IMR-90 (cell line): ENCODE data around the gene RSRC1. TPM values are rescaled to one million over a fixed set of nuclear protein-coding genes. Genes with fewer than 3 reads are reported as not detected.
A peak's percentile ranks its signal among the peaks of the same experiment; 100 is the strongest.

Experiments used
- ATAC-seq: fragments of 200-7000 bp; cut with Tn5 transposase; 2 replicates; pipeline ENCODE4 v1.9.1; 2020; ENCODE audit warnings: low read depth, mild to moderate bottlenecking, moderate library complexity
- BruUV-seq: library from RNA; stranded (reverse); fragments of 400-500 nt; replicated peaks from 2 replicates; lab custom pipeline; 2021; lab: Mats Ljungman, UMichigan
- CTCF ChIA-PET: fragments of 300-600 bp; formaldehyde crosslinking; extraction: SDS; loops from one replicate; lab custom pipeline; 2021; ENCODE audit warnings: antibody characterized with exemption; lab: Yijun Ruan, JAX
- POLR2A ChIA-PET: fragments of 300-600 bp; sonication (Branson Sonifier 250); formaldehyde crosslinking; loops from one replicate; lab custom pipeline; 2022; ENCODE audit warnings: antibody characterized with exemption; ENCODE audit not compliant: unreplicated experiment; lab: Charles Lee
- DNase-seq: peaks from one replicate; pipeline ENCODE4 v3.0.0; 2013
- H2AFZ ChIP-seq: replicated peaks from 2 replicates; pipeline ENCODE3; 2013; ENCODE audit warnings: low read length, mild to moderate bottlenecking; ENCODE audit not compliant: poor library complexity
- H2AK5ac ChIP-seq: 2 replicates; pipeline ENCODE4 v1.6.1; 2013; ENCODE audit warnings: low read depth, low read length, inconsistent platforms
- H2AK9ac ChIP-seq: replicated peaks from 2 replicates; pipeline ENCODE3; 2013; ENCODE audit warnings: mild to moderate bottlenecking, low read depth, low read length, moderate library complexity; ENCODE audit not compliant: poor library complexity
- H2BK120ac ChIP-seq: 2 replicates; pipeline ENCODE4 v1.6.1; 2013; ENCODE audit warnings: low read depth, low read length, inconsistent platforms
- H2BK15ac ChIP-seq: 3 replicates; pipeline ENCODE4 v1.6.1; 2013; ENCODE audit warnings: low read depth, low read length, inconsistent platforms
- H2BK20ac ChIP-seq: 2 replicates; pipeline ENCODE4 v1.6.1; 2013; ENCODE audit warnings: low read depth, mild to moderate bottlenecking, inconsistent platforms, low read length, moderate library complexity
- H2BK5ac ChIP-seq: 2 replicates; pipeline ENCODE4 v1.6.1; 2013; ENCODE audit warnings: mild to moderate bottlenecking, low read depth, low read length, inconsistent platforms; ENCODE audit not compliant: poor library complexity, severe bottlenecking
- H3K14ac ChIP-seq: replicated peaks from 2 replicates; pipeline ENCODE4 v1.6.1; 2013; ENCODE audit warnings: low read depth, low read length, inconsistent platforms
- H3K18ac ChIP-seq: 2 replicates; pipeline ENCODE4 v1.6.1; 2013; ENCODE audit warnings: low read depth, low read length, control low read depth
- H3K23ac ChIP-seq: 2 replicates; pipeline ENCODE4 v1.6.1; 2013; ENCODE audit warnings: low read depth, low read length, inconsistent platforms
- H3K27ac ChIP-seq: 2 replicates; pipeline ENCODE4 v1.5.1; 2013; ENCODE audit warnings: mild to moderate bottlenecking, control low read depth, low read length; ENCODE audit not compliant: insufficient read depth
- H3K27me3 ChIP-seq: 2 replicates; pipeline ENCODE4 v1.6.1; 2013; ENCODE audit warnings: low read length; ENCODE audit not compliant: control insufficient read depth, insufficient read depth
- H3K36me3 ChIP-seq: 2 replicates; pipeline ENCODE4 v1.6.1; 2013; ENCODE audit warnings: low read length, mixed read lengths; ENCODE audit not compliant: control insufficient read depth, insufficient read depth
- H3K4ac ChIP-seq: 2 replicates; pipeline ENCODE4 v1.6.1; 2013; ENCODE audit warnings: low read depth, low read length, inconsistent platforms
- H3K4me1 ChIP-seq: 2 replicates; pipeline ENCODE4 v1.6.1; 2013; ENCODE audit warnings: low read length, mixed read lengths; ENCODE audit not compliant: control insufficient read depth, insufficient read depth
- H3K4me2 ChIP-seq: 2 replicates; pipeline ENCODE4 v1.6.1; 2013; ENCODE audit warnings: low read depth, mild to moderate bottlenecking, control low read depth, low read length, moderate library complexity
- H3K4me3 ChIP-seq: 2 replicates; pipeline ENCODE4 v1.5.1; 2013; ENCODE audit warnings: low read depth, mild to moderate bottlenecking, control low read depth, low read length, moderate library complexity; ENCODE audit not compliant: insufficient read depth
- H3K56ac ChIP-seq: 2 replicates; pipeline ENCODE4 v1.6.1; 2013; ENCODE audit warnings: low read length, inconsistent platforms; ENCODE audit not compliant: insufficient read depth; ENCODE audit errors: extremely low read depth
- H3K79me1 ChIP-seq, 2 experiments: 2 replicates each; pipeline ENCODE4 v1.6.1; 2013; ENCODE audit warnings: low read length in 2 of 2, inconsistent platforms in 1 of 2, low read depth in 1 of 2
- H3K9ac ChIP-seq: 2 replicates; pipeline ENCODE4 v1.6.1; 2013; ENCODE audit warnings: low read depth, low read length, control low read depth
- H3K9me1 ChIP-seq: 2 replicates; pipeline ENCODE4 v1.6.1; 2013; ENCODE audit warnings: low read length, inconsistent platforms; ENCODE audit not compliant: insufficient read depth
- H3K9me3 ChIP-seq: 2 replicates; pipeline ENCODE4 v1.6.1; 2013; ENCODE audit warnings: low read length; ENCODE audit not compliant: control insufficient read depth, insufficient read depth
- H4K20me1 ChIP-seq: 2 replicates; pipeline ENCODE4 v1.6.1; 2013; ENCODE audit warnings: low read length, inconsistent platforms; ENCODE audit not compliant: insufficient read depth
- H4K5ac ChIP-seq: 2 replicates; pipeline ENCODE4 v1.6.1; 2013; ENCODE audit warnings: mild to moderate bottlenecking, low read depth, low read length, control low read depth
- H4K8ac ChIP-seq, 2 experiments: 2 replicates each; pipeline ENCODE4 v1.6.1; 2013; ENCODE audit warnings: low read depth in 2 of 2, low read length in 2 of 2, control low read depth in 1 of 2, inconsistent platforms in 1 of 2
- H4K91ac ChIP-seq: 2 replicates; pipeline ENCODE4 v1.6.1; 2013; ENCODE audit warnings: low read depth, low read length, inconsistent platforms; ENCODE audit not compliant: insufficient read depth
- MXI1 ChIP-seq: IDR thresholded peaks from 2 replicates; pipeline ENCODE4 v1.6.1; 2012; ENCODE audit warnings: low read depth, mild to moderate bottlenecking, low read length, moderate library complexity, borderline replicate concordance
- RAD21 ChIP-seq: IDR thresholded peaks from 2 replicates; pipeline ENCODE4 v1.6.1; 2012; ENCODE audit warnings: low read length, improper control_type of control experiment
- SMC3 ChIP-seq: fragments of 150-350 bp; IDR thresholded peaks from 2 replicates; pipeline ENCODE4 v1.6.1; 2016; ENCODE audit warnings: low read depth, mild to moderate bottlenecking, antibody characterized with exemption, low read length, moderate library complexity
- WGBS, 2 experiments: methylation state at CpG; one replicate each; pipeline versions ENCODE4 v1.1.5 to v1.1.7; 2013; ENCODE audit warnings: missing lambda C conversion rate in 2 of 2; ENCODE audit not compliant: insufficient read length in 1 of 2; ENCODE audit errors: extremely low coverage in 2 of 2; 5-methylcytosine and 5-hydroxymethylcytosine counted together
- dilution Hi-C: fragments of 300-500 bp; cut with HindIII; formaldehyde crosslinking; loops from one replicate; pipeline ENCODE4 v1.14.3; 2018; ENCODE audit warnings: low sequenced_read_pairs; ENCODE audit not compliant: unreplicated experiment
- in situ Hi-C: fragments of 300-500 bp; cut with MboI; formaldehyde crosslinking; loops from 3 replicates; pipeline ENCODE4 v1.14.3; 2019; ENCODE audit warnings: low sequenced_read_pairs, inconsistent platforms, mixed read lengths
- intact Hi-C: fragments of 100-400 bp; cut with micrococcal nuclease; formaldehyde crosslinking; loops from 2 replicates; pipeline ENCODE4 v1.10.0; 2022
- polyA plus RNA-seq, 3 experiments: library from polyadenylated mRNA; depleted of rRNA; stranded (reverse); fragments of >200 nt; gene quantifications; 2 replicates each; pipeline ENCODE4 v1.2.3, GENCODE V29; 2012; ENCODE audit warnings: low replicate concordance in 1 of 3
- total RNA-seq: library from RNA; depleted of rRNA; stranded (reverse); fragments of >200 nt; gene quantifications from 2 replicates; pipeline ENCODE4 v1.2.3, GENCODE V29; 2012
- TF ChIP-seq, protein P1 (sequence below): fragments of 150-350 bp; IDR thresholded peaks from 2 replicates; pipeline ENCODE4 v1.6.1; 2017; ENCODE audit warnings: mild to moderate bottlenecking, antibody characterized with exemption, low read length, low read depth
- TF ChIP-seq, protein P2 (sequence below): conservative IDR thresholded peaks from 2 replicates; pipeline ENCODE4 v1.5.1; 2012; ENCODE audit warnings: mild to moderate bottlenecking, low read depth, low read length, improper control_type of control experiment

RSRC1 gene
- total and polyA plus RNA-seq, 2 of the 4 experiments (the other 2 are of a cell fraction) = 3.8 to 41.8 TPM

DNA sequence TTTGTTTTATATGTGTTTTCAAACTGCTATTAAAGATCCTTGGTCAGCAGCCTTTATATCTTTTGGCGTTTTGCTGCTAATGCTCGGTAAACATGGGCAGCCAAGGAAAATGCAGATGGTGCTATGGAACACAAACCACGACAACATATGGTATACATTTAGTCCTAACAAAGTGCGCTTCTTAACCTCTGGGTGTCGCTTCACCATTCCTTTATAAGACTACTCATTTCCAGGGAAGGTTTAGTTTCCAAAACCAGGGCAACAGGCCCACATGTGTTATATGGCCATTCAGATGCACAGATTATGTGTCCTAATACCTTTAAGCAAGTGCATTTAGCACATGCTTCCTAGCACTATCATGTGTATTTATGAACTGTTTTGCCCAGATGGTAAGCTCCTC lies 18.4 kb upstream of the RSRC1 start:
- Histone ChIP-seq H4K91ac (no peak overlapping the region), H2AK9ac (no peak overlapping the region), H3K18ac (no peak overlapping the region), H3K23ac (no peak overlapping the region), H2BK15ac (no peak overlapping the region), H2BK20ac (no peak overlapping the region), H3K79me1 (no peaks in the 10 kb centered on the region), H4K20me1 (no peaks in the 10 kb centered on the region), H3K56ac (no peak overlapping the region), H3K9ac (no peak overlapping the region), H3K36me3 (no peaks in the 10 kb centered on the region), H3K27me3 (peaks cover 33% of the 10 kb centered on the region), H4K5ac (no peak overlapping the region), H2AK5ac (no peak overlapping the region), H2AFZ (no peak overlapping the region), H2BK120ac (no peak overlapping the region), H3K14ac (no peak overlapping the region), H3K4me1 (no peaks in the 10 kb centered on the region), H2BK5ac (no peak overlapping the region), H3K4ac (no peak overlapping the region), H3K9me3 (peaks cover 15% of the 10 kb centered on the region), H3K4me2 (no peak overlapping the region), H3K4me3 (no peak overlapping the region), H4K8ac (no peak overlapping the region), H3K27ac (no peak overlapping the region), H3K9me1 (no peaks in the 10 kb centered on the region)
- ChIA-PET POLR2A (no interaction called here), CTCF (interaction anchor here (0.6 to 1.6 kb wide), 2 partner anchors 343 to 424 kb away, joined by 4 read pairs; no protein-coding TSS in a partner anchor)
- peak; percentile 49 for DNase-seq
- TF ChIP-seq SMC3 (peak; percentile 36; the same call in 1 of the 2 replicates), RAD21 (peak; percentile 49), MXI1 (no peak)
- TF ChIP-seq, protein P1, sequence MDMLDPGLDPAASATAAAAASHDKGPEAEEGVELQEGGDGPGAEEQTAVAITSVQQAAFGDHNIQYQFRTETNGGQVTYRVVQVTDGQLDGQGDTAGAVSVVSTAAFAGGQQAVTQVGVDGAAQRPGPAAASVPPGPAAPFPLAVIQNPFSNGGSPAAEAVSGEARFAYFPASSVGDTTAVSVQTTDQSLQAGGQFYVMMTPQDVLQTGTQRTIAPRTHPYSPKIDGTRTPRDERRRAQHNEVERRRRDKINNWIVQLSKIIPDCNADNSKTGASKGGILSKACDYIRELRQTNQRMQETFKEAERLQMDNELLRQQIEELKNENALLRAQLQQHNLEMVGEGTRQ = no peak
- TF ChIP-seq, protein P2, sequence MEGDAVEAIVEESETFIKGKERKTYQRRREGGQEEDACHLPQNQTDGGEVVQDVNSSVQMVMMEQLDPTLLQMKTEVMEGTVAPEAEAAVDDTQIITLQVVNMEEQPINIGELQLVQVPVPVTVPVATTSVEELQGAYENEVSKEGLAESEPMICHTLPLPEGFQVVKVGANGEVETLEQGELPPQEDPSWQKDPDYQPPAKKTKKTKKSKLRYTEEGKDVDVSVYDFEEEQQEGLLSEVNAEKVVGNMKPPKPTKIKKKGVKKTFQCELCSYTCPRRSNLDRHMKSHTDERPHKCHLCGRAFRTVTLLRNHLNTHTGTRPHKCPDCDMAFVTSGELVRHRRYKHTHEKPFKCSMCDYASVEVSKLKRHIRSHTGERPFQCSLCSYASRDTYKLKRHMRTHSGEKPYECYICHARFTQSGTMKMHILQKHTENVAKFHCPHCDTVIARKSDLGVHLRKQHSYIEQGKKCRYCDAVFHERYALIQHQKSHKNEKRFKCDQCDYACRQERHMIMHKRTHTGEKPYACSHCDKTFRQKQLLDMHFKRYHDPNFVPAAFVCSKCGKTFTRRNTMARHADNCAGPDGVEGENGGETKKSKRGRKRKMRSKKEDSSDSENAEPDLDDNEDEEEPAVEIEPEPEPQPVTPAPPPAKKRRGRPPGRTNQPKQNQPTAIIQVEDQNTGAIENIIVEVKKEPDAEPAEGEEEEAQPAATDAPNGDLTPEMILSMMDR = peak; percentile 45
- ATAC-seq = peak; percentile 71
- in situ Hi-C loops = loop anchor here (10.0 kb wide), 1 partner anchor 353 kb away; no protein-coding TSS in a partner anchor
- BruUV-seq = no TSS peak
- dilution Hi-C loops = no loop called here
- intact Hi-C loops = loop anchor here (2.0 to 5.0 kb wide), 5 partner anchors 221 to 559 kb away; no protein-coding TSS in a partner anchor
- WGBS, 2 experiments = no CpG with 5 or more reads among the region's 5 CpGs
